Trophoblast cell (in vitro differentiated cells and primary cell): ENCODE data around the gene MTMR4.
"Not testable (repeated sequence)": the region's sequence is repeated elsewhere in the genome, so short reads cannot be mapped to it uniquely, and the experiment has no call there.

ENCODE experiments used
- DNase-seq, 2 donors: peaks; one replicate each; pipeline ENCODE4 v3.0.0-alpha.2; 2016
- H2AFZ ChIP-seq: 2 replicates; pipeline ENCODE4 v1.6.1; 2013; ENCODE audit warnings: low read length, moderate library complexity, mild to moderate bottlenecking; ENCODE audit not compliant: insufficient read depth, poor library complexity
- H2AK5ac ChIP-seq: 2 replicates; pipeline ENCODE4 v1.6.1; 2013; ENCODE audit warnings: mild to moderate bottlenecking, low read length
- H2BK120ac ChIP-seq: 2 replicates; pipeline ENCODE4 v1.6.1; 2013; ENCODE audit warnings: low read length, mild to moderate bottlenecking, moderate library complexity; ENCODE audit not compliant: insufficient read depth, poor library complexity
- H2BK12ac ChIP-seq: 2 replicates; pipeline ENCODE4 v1.6.1; 2013; ENCODE audit warnings: mild to moderate bottlenecking, low read length, moderate library complexity
- H2BK5ac ChIP-seq: 2 replicates; pipeline ENCODE4 v1.6.1; 2013; ENCODE audit warnings: low read length, low read depth, moderate library complexity, mild to moderate bottlenecking; ENCODE audit not compliant: poor library complexity
- H3K14ac ChIP-seq: 2 replicates; pipeline ENCODE4 v1.6.1; 2013; ENCODE audit warnings: mild to moderate bottlenecking, low read length
- H3K18ac ChIP-seq: 2 replicates; pipeline ENCODE4 v1.6.1; 2013; ENCODE audit warnings: mild to moderate bottlenecking, low read length
- H3K23ac ChIP-seq: 2 replicates; pipeline ENCODE4 v1.6.1; 2013; ENCODE audit warnings: low read length
- H3K27ac ChIP-seq: 2 replicates; pipeline ENCODE4 v1.5.1; 2013; ENCODE audit warnings: low read depth, mild to moderate bottlenecking, inconsistent platforms, low read length, moderate library complexity
- H3K27me3 ChIP-seq: 2 replicates; pipeline ENCODE4 v1.6.1; 2013; ENCODE audit warnings: inconsistent platforms, mild to moderate bottlenecking, low read length, moderate library complexity; ENCODE audit not compliant: insufficient read depth
- H3K36me3 ChIP-seq, 2 experiments: 1 replicate in 1 of 2; 2 replicates in 1 of 2; pipeline ENCODE4 v1.6.1; 2013; ENCODE audit warnings: low read length in 2 of 2, mild to moderate bottlenecking in 2 of 2, moderate library complexity in 1 of 2; ENCODE audit not compliant: insufficient read depth in 2 of 2, control insufficient read depth in 1 of 2
- H3K4ac ChIP-seq: 2 replicates; pipeline ENCODE4 v1.6.1; 2013; ENCODE audit warnings: low read depth, mild to moderate bottlenecking, low read length, moderate library complexity
- H3K4me1 ChIP-seq, 2 experiments: 1 replicate in 1 of 2; 2 replicates in 1 of 2; pipeline ENCODE4 v1.6.1; 2013; ENCODE audit warnings: low read length in 2 of 2, mild to moderate bottlenecking in 2 of 2, moderate library complexity in 1 of 2; ENCODE audit not compliant: insufficient read depth in 2 of 2, control insufficient read depth in 1 of 2
- H3K4me2 ChIP-seq: 2 replicates; pipeline ENCODE4 v1.6.1; 2013; ENCODE audit warnings: inconsistent platforms, mild to moderate bottlenecking, low read length, moderate library complexity
- H3K4me3 ChIP-seq: 2 replicates; pipeline ENCODE4 v1.5.1; 2013; ENCODE audit warnings: mild to moderate bottlenecking, low read depth, low read length, inconsistent platforms
- H3K79me1 ChIP-seq: one replicate; pipeline ENCODE4 v1.6.1; 2013; ENCODE audit warnings: low read length
- H3K79me2 ChIP-seq: 2 replicates; pipeline ENCODE4 v1.6.1; 2013; ENCODE audit warnings: low read length, mild to moderate bottlenecking; ENCODE audit not compliant: control insufficient read depth, insufficient read depth, poor library complexity
- H3K9ac ChIP-seq: 2 replicates; pipeline ENCODE4 v1.6.1; 2013; ENCODE audit warnings: mild to moderate bottlenecking, low read length
- H3K9me3 ChIP-seq: 2 replicates; pipeline ENCODE4 v1.6.1; 2013; ENCODE audit warnings: low read depth, mild to moderate bottlenecking, control low read depth, inconsistent platforms, low read length; ENCODE audit not compliant: insufficient read depth
- H4K12ac ChIP-seq: 2 replicates; pipeline ENCODE4 v1.6.1; 2013; ENCODE audit warnings: low read depth, mild to moderate bottlenecking, low read length, moderate library complexity
- H4K8ac ChIP-seq: 2 replicates; pipeline ENCODE4 v1.6.1; 2013; ENCODE audit warnings: low read depth, mild to moderate bottlenecking, low read length, moderate library complexity
- H4K91ac ChIP-seq: one replicate; pipeline ENCODE4 v1.6.1; 2013; ENCODE audit warnings: low read depth, mild to moderate bottlenecking, low read length, moderate library complexity
- WGBS: extraction: QIAGEN DNeasy Blood & Tissue Kit; methylation state at CpG from one replicate; pipeline ENCODE4 v1.1.7; 2013; ENCODE audit warnings: missing lambda C conversion rate; ENCODE audit not compliant: insufficient read length, insufficient coverage; ENCODE audit errors: extremely low coverage; 5-methylcytosine and 5-hydroxymethylcytosine counted together

Gene MTMR4

DNA sequence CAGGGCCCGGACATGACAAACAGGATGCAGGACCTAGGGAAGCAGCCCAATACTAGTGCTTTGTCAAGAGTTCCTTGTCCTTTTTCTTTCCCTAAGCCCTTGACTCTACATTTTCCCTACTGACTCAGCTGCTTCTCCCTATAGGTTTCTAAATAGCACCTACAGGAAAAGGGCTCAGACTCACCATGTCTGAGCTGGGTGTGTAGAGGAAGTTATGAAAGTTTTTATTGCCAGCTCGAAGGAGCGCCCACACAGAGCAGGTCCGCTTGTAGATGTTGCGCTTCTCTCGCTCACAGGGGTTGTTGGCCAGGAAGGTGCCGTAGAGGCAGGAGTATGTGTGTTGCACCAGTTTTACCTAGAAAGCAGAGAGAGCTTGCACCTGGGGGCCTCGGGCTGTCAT lies 10.6 kb downstream of the MTMR4 start:
- no peak overlapping the region for H2BK5ac ChIP-seq
- H3K79me1 ChIP-seq, result no peaks in the 10 kb centered on the region
- H2AFZ ChIP-seq, result no peak overlapping the region
- H3K79me2 ChIP-seq, result no peaks in the 10 kb centered on the region
- no peak overlapping the region for H4K91ac ChIP-seq
- peak overlapping the region; percentile 53 for H3K4me3 ChIP-seq
- no peak for DNase-seq
- H3K23ac ChIP-seq, result no peak overlapping the region
- H4K12ac ChIP-seq, result no peak overlapping the region
- H2BK120ac ChIP-seq, result no peak overlapping the region
- no peaks in the 10 kb centered on the region for H3K27me3 ChIP-seq
- no peak overlapping the region for H3K27ac ChIP-seq
- peaks cover 56 to 69% of the 10 kb centered on the region in 2 experiments for H3K36me3 ChIP-seq
- no peak overlapping the region for H3K4ac ChIP-seq
- H2AK5ac ChIP-seq, result no peak overlapping the region
- H3K4me1 ChIP-seq, result no peaks in the 10 kb centered on the region
- WGBS, result no CpG with 5 or more reads among the region's 8 CpGs
- H3K9me3 ChIP-seq, result no peaks in the 10 kb centered on the region
- H4K8ac ChIP-seq, result no peak overlapping the region
- no peak overlapping the region for H3K14ac ChIP-seq
- H2BK12ac ChIP-seq, result no peak overlapping the region
- no peak overlapping the region for H3K9ac ChIP-seq
- no peak overlapping the region for H3K4me2 ChIP-seq
- H3K18ac ChIP-seq, result no peak overlapping the region

- not testable (repeated sequence) for DNase-seq, H3K27ac ChIP-seq
- WGBS, result no CpG with 5 or more reads among the region's 6 CpGs
Observed at GRCh38 chr17:58503134-58503533, 11.3 kb downstream of the MTMR4 start.

DNA sequence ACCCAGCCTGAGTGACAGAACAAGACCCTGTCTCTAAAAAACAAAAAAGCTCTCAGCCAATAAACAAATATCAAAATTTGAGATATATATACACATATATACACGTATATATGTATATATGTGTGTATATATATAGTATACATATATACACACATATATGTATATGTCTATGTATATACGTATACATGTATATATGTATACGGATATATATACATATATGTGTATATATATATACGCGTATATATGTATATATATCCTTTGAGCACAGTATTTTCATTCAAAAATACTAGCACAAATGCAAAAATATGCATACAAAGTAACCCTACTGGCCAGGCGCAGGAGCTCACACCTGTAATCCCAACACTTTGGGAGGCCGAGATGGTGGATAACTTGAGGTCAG lies 13.0 kb downstream of the MTMR4 start:
- Histone ChIP-seq H4K91ac (no peak overlapping the region), H3K4ac (no peak overlapping the region), H3K36me3 (peaks cover 37 to 59% of the 10 kb centered on the region in 2 experiments), H3K9me3 (no peaks in the 10 kb centered on the region), H3K23ac (no peak overlapping the region), H3K14ac (no peak overlapping the region), H3K9ac (no peak overlapping the region), H3K4me1 (no peaks in the 10 kb centered on the region), H3K79me2 (no peaks in the 10 kb centered on the region), H2BK5ac (no peak overlapping the region), H3K4me3 (no peak overlapping the region), H4K12ac (no peak overlapping the region), H3K79me1 (no peaks in the 10 kb centered on the region), H2AFZ (no peak overlapping the region), H2AK5ac (no peak overlapping the region), H4K8ac (no peak overlapping the region), H2BK120ac (no peak overlapping the region), H3K27ac (no peak overlapping the region), H3K4me2 (no peak overlapping the region), H3K18ac (no peak overlapping the region), H3K27me3 (no peaks in the 10 kb centered on the region), H2BK12ac (no peak overlapping the region)
- DNase-seq, result no peak
- no CpG with 5 or more reads among the region's 7 CpGs for WGBS

More at GRCh38 chr17:58503134-58503533, 11.3 kb downstream of the MTMR4 start:
- not testable (repeated sequence) for H3K79me2 ChIP-seq, H2AK5ac ChIP-seq, H3K4me2 ChIP-seq, H3K4me1 ChIP-seq, H3K4me3 ChIP-seq, H2AFZ ChIP-seq, H3K4ac ChIP-seq, H4K91ac ChIP-seq, H4K12ac ChIP-seq, H3K9me3 ChIP-seq, H2BK120ac ChIP-seq, H2BK12ac ChIP-seq, H4K8ac ChIP-seq, H3K14ac ChIP-seq, H3K18ac ChIP-seq, H3K27me3 ChIP-seq, H3K9ac ChIP-seq, H3K23ac ChIP-seq, H3K79me1 ChIP-seq, H2BK5ac ChIP-seq
- peaks cover 49 to 65% of the 10 kb centered on the region in 2 experiments for H3K36me3 ChIP-seq

DNA sequence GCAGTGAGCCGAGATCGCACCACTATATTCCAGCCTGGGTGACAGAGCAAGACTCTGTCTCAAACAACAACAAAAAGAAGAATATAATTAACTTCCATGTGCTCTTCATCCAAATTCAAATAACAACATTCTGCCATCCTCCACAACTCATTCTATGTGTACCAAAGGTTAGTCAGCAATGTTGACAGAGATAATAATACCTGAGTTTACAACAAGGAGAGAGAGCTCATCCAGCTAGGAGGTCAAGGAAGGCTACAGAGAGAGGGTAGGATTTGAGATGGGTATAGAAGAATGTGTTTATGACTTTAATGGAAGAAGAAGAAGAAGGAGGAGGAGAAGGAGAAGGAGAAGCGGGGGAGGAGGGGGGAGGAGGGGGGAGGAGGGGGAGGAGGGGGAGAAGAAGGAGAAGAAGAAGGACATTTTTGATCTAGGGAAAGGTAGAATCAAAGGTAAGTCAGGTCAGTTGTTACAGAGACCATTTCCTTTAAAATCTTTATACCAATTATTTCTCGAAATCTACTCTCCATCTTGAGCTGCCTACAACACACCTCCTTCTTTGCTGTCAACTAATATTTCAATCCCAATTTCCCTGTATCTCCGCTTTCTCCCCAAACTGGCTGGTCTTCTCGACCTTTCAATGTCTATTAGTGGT lies 16.1 kb downstream of the MTMR4 start:
- DNase-seq, result no peak
- Histone ChIP-seq H3K4me2 (no peak overlapping the region), H3K4ac (no peak overlapping the region), H3K4me3 (no peak overlapping the region), H3K27ac (no peak overlapping the region), H3K14ac (no peak overlapping the region), H3K36me3 (peaks cover 27 to 54% of the 10 kb centered on the region in 2 experiments), H2AK5ac (no peak overlapping the region), H4K12ac (no peak overlapping the region), H3K9ac (no peak overlapping the region), H4K91ac (no peak overlapping the region), H2BK12ac (no peak overlapping the region), H3K4me1 (peaks cover 0 to under 1% of the 10 kb centered on the region in 2 experiments), H4K8ac (no peak overlapping the region), H2BK5ac (no peak overlapping the region), H2AFZ (no peak overlapping the region), H3K23ac (no peak overlapping the region), H3K79me2 (peaks cover under 1% of the 10 kb centered on the region), H3K79me1 (peaks cover under 1% of the 10 kb centered on the region), H2BK120ac (no peak overlapping the region), H3K18ac (no peak overlapping the region), H3K9me3 (no peaks in the 10 kb centered on the region), H3K27me3 (no peaks in the 10 kb centered on the region)
- WGBS, result 100% methylated on average over 1 of the region's 6 CpGs
